GM12878 (cell line): ENCODE data around the gene MAFF.

ENCODE experiments used
- CTCF ChIP-seq, 3 experiments: IDR thresholded peaks in 2 of 3; conservative IDR thresholded peaks in 1 of 3; 2 replicates each; pipeline ENCODE4 v1.5.1; 2011; ENCODE audit warnings: low read depth in 3 of 3, low read length in 3 of 3, mild to moderate bottlenecking in 3 of 3, control low read depth in 2 of 3, moderate library complexity in 2 of 3, inconsistent platforms in 1 of 3, mixed read lengths in 1 of 3; ENCODE audit not compliant: control insufficient read depth in 2 of 3, insufficient read depth in 1 of 3; ENCODE audit errors: extremely low read depth in 1 of 3
- NFYA ChIP-seq: IDR thresholded peaks from 2 replicates; pipeline ENCODE4 v1.6.1; 2011; ENCODE audit warnings: low read depth, mild to moderate bottlenecking, low read length, improper control_type of control experiment, borderline replicate concordance
- NKRF ChIP-seq: fragments of 450-650 bp; conservative IDR thresholded peaks from 2 replicates; pipeline ENCODE4 v1.6.1; 2017; ENCODE audit warnings: mild to moderate bottlenecking, moderate library complexity
- SIN3A ChIP-seq: IDR thresholded peaks from 2 replicates; pipeline ENCODE4 v1.6.1; 2012; ENCODE audit warnings: low read depth, low read length, improper control_type of control experiment
- YY1 ChIP-seq: IDR thresholded peaks from 2 replicates; pipeline ENCODE4 v1.6.1; 2011; ENCODE audit warnings: low read depth, mild to moderate bottlenecking, low read length

- TF ChIP-seq CTCF (IDR thresholded peaks at IDR 0.05 in 2 of 3, conservative IDR thresholded peaks at IDR 0.05 in 1 of 3; ENCODE audit: control insufficient read depth in 2 of 3, extremely low read depth in 1 of 3, insufficient read depth in 1 of 3, low read depth in 3 of 3, low read length in 3 of 3) (no peak), YY1 (no peak), NFYA (no peak), NKRF (no peak), SIN3A (no peak)
Observed at GRCh38 chr22:38162881-38163843, 38.6 kb upstream of the MAFF start.
